ENCODE results near the gene JUN. TPM values are rescaled to one million over a fixed set of nuclear protein-coding genes. Genes with fewer than 3 reads are reported as not detected.

JUN gene
- total and polyA plus RNA-seq, 2 of the 13 experiments (the other 11 are each of a cell fraction or from before 2014, with no cell fraction given) = 18.2 to 22.3 TPM

DNA sequence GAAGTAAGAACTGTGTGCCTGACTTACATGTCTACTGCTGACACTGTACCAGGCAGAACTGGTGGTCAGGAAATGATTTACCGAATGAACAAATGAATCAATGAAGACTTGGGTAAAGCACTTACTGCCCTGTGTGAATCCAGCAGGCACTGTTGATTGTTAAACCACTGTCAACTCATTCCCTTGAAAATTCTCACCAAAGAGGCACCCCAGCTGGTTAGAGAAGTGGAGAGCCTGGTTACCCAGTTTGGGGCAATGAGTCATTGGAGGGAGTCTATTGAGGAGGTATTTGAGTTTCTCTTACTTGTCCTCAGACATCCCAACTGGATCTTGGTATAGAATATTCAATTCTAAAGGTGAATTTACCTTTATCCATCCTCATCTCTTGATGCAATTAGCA lies 34.2 kb downstream of the JUN start:
- POLR2A ChIA-PET = no interaction called here
- Histone ChIP-seq H3K27me3 (ENCODE audit: control insufficient read depth in 1 of 2, insufficient read depth in 2 of 2, low read length in 2 of 2) (no peaks in the 10 kb centered on the region; a peak in 1 of 5 replicates), H3K36me3 (replicated peaks in 1 of 2; ENCODE audit: control insufficient read depth in 1 of 2, insufficient read depth in 2 of 2, low read length in 2 of 2) (no peaks in the 10 kb centered on the region), H3K4me1 (ENCODE audit: insufficient read depth, low read length) (peaks cover 85% of the 10 kb centered on the region), H2AFZ (ENCODE audit: low read length) (no peak overlapping the region), H4K20me1 (ENCODE audit: insufficient read depth, low read length) (no peaks in the 10 kb centered on the region), H3K9ac (ENCODE audit: insufficient read depth, low read depth, low read length) (no peak overlapping the region), H3K4me2 (ENCODE audit: low read depth, low read length) (no peak overlapping the region), H3K79me2 (ENCODE audit: insufficient read depth, low read length) (no peaks in the 10 kb centered on the region), H3K9me3 (ENCODE audit: low read length) (no peaks in the 10 kb centered on the region), H3K27ac (ENCODE audit: extremely low read length, insufficient read depth, low read length) (no peak overlapping the region), H3K4me3 (replicated peaks in 1 of 3; ENCODE audit: insufficient read depth in 1 of 3, low read depth in 2 of 3, low read length in 3 of 3) (no peak overlapping the region)
- TF ChIP-seq, protein P1, sequence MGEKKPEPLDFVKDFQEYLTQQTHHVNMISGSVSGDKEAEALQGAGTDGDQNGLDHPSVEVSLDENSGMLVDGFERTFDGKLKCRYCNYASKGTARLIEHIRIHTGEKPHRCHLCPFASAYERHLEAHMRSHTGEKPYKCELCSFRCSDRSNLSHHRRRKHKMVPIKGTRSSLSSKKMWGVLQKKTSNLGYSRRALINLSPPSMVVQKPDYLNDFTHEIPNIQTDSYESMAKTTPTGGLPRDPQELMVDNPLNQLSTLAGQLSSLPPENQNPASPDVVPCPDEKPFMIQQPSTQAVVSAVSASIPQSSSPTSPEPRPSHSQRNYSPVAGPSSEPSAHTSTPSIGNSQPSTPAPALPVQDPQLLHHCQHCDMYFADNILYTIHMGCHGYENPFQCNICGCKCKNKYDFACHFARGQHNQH (CRISPR knock-in tag; IDR thresholded peaks at IDR 0.05) = no peak
- TF ChIP-seq RFXANK (CRISPR knock-in tag; IDR thresholded peaks at IDR 0.05) (no peak), ZNF224 (CRISPR knock-in tag; IDR thresholded peaks at IDR 0.05) (no peak), FOXO1 (CRISPR knock-in tag; IDR thresholded peaks at IDR 0.05) (no peak), RBAK (CRISPR knock-in tag; IDR thresholded peaks at IDR 0.05) (no peak), TRIM24 (CRISPR knock-in tag; IDR thresholded peaks at IDR 0.05) (no peak), MAFF (IDR thresholded peaks at IDR 0.05; ENCODE audit: low read depth, low read length) (no peak), EEA1 (CRISPR knock-in tag; IDR thresholded peaks at IDR 0.05; ENCODE audit: borderline replicate concordance) (no peak), ZNF724P (CRISPR knock-in tag; IDR thresholded peaks at IDR 0.05; ENCODE audit: borderline replicate concordance) (no peak), GATA4 (IDR thresholded peaks at IDR 0.05; ENCODE audit: borderline replicate concordance, low read depth) (no peak), SETDB1 (CRISPR knock-in tag; IDR thresholded peaks at IDR 0.05; ENCODE audit: borderline replicate concordance) (no peak), ATM (IDR thresholded peaks at IDR 0.05; ENCODE audit: borderline replicate concordance) (no peak), ZNF720 (CRISPR knock-in tag; IDR thresholded peaks at IDR 0.05) (no peak), REXO4 (CRISPR knock-in tag; IDR thresholded peaks at IDR 0.05; ENCODE audit: borderline replicate concordance) (no peak)
- TF ChIP-seq, protein P2, sequence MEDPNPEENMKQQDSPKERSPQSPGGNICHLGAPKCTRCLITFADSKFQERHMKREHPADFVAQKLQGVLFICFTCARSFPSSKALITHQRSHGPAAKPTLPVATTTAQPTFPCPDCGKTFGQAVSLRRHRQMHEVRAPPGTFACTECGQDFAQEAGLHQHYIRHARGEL (CRISPR knock-in tag; IDR thresholded peaks at IDR 0.05) = no peak
- TF ChIP-seq, protein P3, sequence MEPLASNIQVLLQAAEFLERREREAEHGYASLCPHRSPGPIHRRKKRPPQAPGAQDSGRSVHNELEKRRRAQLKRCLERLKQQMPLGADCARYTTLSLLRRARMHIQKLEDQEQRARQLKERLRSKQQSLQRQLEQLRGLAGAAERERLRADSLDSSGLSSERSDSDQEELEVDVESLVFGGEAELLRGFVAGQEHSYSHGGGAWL (CRISPR knock-in tag; IDR thresholded peaks at IDR 0.05) = no peak
- TF ChIP-seq, protein P4, sequence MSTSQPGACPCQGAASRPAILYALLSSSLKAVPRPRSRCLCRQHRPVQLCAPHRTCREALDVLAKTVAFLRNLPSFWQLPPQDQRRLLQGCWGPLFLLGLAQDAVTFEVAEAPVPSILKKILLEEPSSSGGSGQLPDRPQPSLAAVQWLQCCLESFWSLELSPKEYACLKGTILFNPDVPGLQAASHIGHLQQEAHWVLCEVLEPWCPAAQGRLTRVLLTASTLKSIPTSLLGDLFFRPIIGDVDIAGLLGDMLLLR (CRISPR knock-in tag; IDR thresholded peaks at IDR 0.05) = no peak
- TF ChIP-seq, protein P5, sequence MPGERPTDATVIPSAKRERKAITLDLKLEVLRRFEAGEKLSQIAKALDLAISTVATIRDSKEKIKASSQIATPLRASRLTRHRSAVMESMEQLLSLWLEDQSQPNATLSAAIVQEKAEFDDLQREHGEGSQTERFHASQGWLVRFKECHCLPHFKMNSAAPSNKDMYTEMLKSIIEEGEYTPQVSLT (CRISPR knock-in tag; IDR thresholded peaks at IDR 0.05; ENCODE audit: borderline replicate concordance, low read depth) = no peak
- intact Hi-C loops (cut with micrococcal nuclease; ENCODE audit: unreplicated experiment) = no loop called here
- DNase-seq (ENCODE audit: low spot score) = no peak
- WGBS (ENCODE audit: low lambda C conversion rate) = 85% methylated on average over 1 of the region's 1 CpG
- in situ Hi-C loops (cut with HindIII; ENCODE audit: extremely low pct_ligation_motif_present, low pct_unique_long_range_greater_than_20kb) = loop anchor here (10.0 kb wide), 1 partner anchor 1005 kb away; no protein-coding TSS in a partner anchor
- CTCF ChIA-PET (ENCODE audit: low intra/inter-chr PET ratio, low total read pairs) = no interaction called here
- no peak for FAIRE-seq
- ATAC-seq = no peak
- no TSS peak for BruUV-seq (replicated peaks)

All from HepG2 (cell line).